ENCODE data around the gene ALKBH4. TPM values are rescaled to one million over a fixed set of nuclear protein-coding genes. Genes with fewer than 3 reads are reported as not detected.

Gene ALKBH4
- 10 to 100 TPM; 11.5 to 12.1 TPM for total RNA-seq

GRCh38 chr7:102464577-102465280, at the start of gene ALKBH4, which contains the start of gene LRWD1:
Gene ALKBH4, minus strand, starts transcription at chr7:102464863. Its CDS starts 27 bp downstream, at chr7:102464836.
Gene LRWD1, plus strand, starts transcription at chr7:102464984. Its CDS starts 97 bp downstream, at chr7:102465081.

GRCh38 chr7:102478314-102479208, 13.9 kb upstream of the ALKBH4 start, which contains the start of gene POLR2J:
Gene POLR2J, minus strand, starts transcription at chr7:102478922. Its CDS starts 62 bp downstream, at chr7:102478860.

GRCh38 chr7:102433219-102434038, 31.2 kb downstream of the ALKBH4 start, which contains the start of gene ORAI2:
Gene ORAI2, plus strand, starts transcription at chr7:102433575. Its CDS starts 5,382 bp downstream, at chr7:102438957.

Small RNA genes lying within 50 kb of the gene (microRNA-seq; reads per million reads assigned to microRNA genes)
- gene MIR4467 (ENCODE audit: borderline microRNAs expressed, borderline replicate concordance) (0.63 reads per million), gene MIR5090 (ENCODE audit: borderline microRNAs expressed, borderline replicate concordance) (2.5 reads per million, percentile 9 among the genes with 10 or more reads in this experiment)

Other genes starting within 250 kb of the ALKBH4 start
- 1 to 10 TPM in 1 of 2 experiments, under 1 TPM in 1; 0.86 to 1.4 TPM for gene SH2B2, start 178.0 kb downstream of the ALKBH4 start, total RNA-seq
- gene SPDYE6, start 108.4 kb downstream of the ALKBH4 start, total RNA-seq = not detected
- 10 to 100 TPM; 28.5 to 33.3 TPM for gene PRKRIP1, start 68.5 kb downstream of the ALKBH4 start, total RNA-seq
- 10 to 100 TPM; 66.4 to 68.0 TPM for gene ORAI2, start 31.3 kb downstream of the ALKBH4 start, total RNA-seq
- gene LRWD1, start 121 bp upstream of the ALKBH4 start, total RNA-seq = 10 to 100 TPM; 15.8 TPM
- 10 to 100 TPM; 41.6 to 45.4 TPM for gene POLR2J, start 14.1 kb upstream of the ALKBH4 start, total RNA-seq
- 10 to 100 TPM; 14.1 TPM for gene RASA4B, start 52.9 kb upstream of the ALKBH4 start, total RNA-seq
- 10 to 100 TPM; 15.7 to 15.9 TPM for gene UPK3BL2, start 78.8 kb upstream of the ALKBH4 start, total RNA-seq
- under 1 TPM; 0.15 to 0.19 TPM for gene SPDYE2, start 86.4 kb upstream of the ALKBH4 start, total RNA-seq
- gene POLR2J3, start 107.7 kb upstream of the ALKBH4 start, total RNA-seq = 10 to 100 TPM; 33.3 to 37.4 TPM
- gene RASA4, start 151.9 kb upstream of the ALKBH4 start, total RNA-seq = 10 to 100 TPM; 36.1 to 37.2 TPM
- gene UPK3BL1, start 177.9 kb upstream of the ALKBH4 start, total RNA-seq = 10 to 100 TPM; 16.3 to 19.0 TPM
- gene SPDYE2B, start 185.5 kb upstream of the ALKBH4 start, total RNA-seq = not detected
- 10 to 100 TPM; 12.5 to 13.4 TPM for gene POLR2J2, start 206.8 kb upstream of the ALKBH4 start, total RNA-seq

Measured in activated naive CD4-positive, alpha-beta T cell treated with anti-CD3 and anti-CD28 coated beads, Interleukin-2, amount 10 ng/mL, durations not matched to agents 5 hours and 36 hours (primary cell).